HG03469 (cell line): ENCODE data around the gene STK36.

ENCODE experiments used
- ATAC-seq: cut with Tn5 transposase; IDR thresholded peaks from one replicate; pipeline ENCODE4 v1.9.1; 2021; ENCODE audit warnings: mild to moderate bottlenecking, moderate library complexity, moderate number of reproducible peaks; ENCODE audit not compliant: unreplicated experiment

The STK36 gene

GRCh38 chr2:218743068-218743467 is 71.2 kb downstream of the STK36 start:
- no peak for ATAC-seq

GRCh38 chr2:218744615-218745014 is 72.7 kb downstream of the STK36 start:
- no peak for ATAC-seq

GRCh38 chr2:218745160-218745558 is 73.3 kb downstream of the STK36 start:
- no peak for ATAC-seq

- ATAC-seq, result no peak
Observed at GRCh38 chr2:218745559-218746469, 73.9 kb downstream of the STK36 start.

- ATAC-seq, result no peak
Observed at GRCh38 chr2:218746470-218746795, 74.5 kb downstream of the STK36 start.

- ATAC-seq, result no peak
Observed at GRCh38 chr2:218746960-218747359, 75.1 kb downstream of the STK36 start.

- ATAC-seq, result no peak
Observed at GRCh38 chr2:218748741-218749441, 77.0 kb downstream of the STK36 start.
